Amniotic stem cell (primary cell): ENCODE measurements around the gene UCMA.

Experiments used
- DNase-seq: peaks from one replicate; lab custom pipeline; 2025; lab: John Stamatoyannopoulos, UW

UCMA gene

GRCh38 chr10:13233358-13233757, 816 bp downstream of the UCMA start:
- DNase-seq: no peak

- DNase-seq: no peak
These were observed 2.4 kb downstream of the UCMA start for GRCh38 chr10:13231808-13232207.

DNA sequence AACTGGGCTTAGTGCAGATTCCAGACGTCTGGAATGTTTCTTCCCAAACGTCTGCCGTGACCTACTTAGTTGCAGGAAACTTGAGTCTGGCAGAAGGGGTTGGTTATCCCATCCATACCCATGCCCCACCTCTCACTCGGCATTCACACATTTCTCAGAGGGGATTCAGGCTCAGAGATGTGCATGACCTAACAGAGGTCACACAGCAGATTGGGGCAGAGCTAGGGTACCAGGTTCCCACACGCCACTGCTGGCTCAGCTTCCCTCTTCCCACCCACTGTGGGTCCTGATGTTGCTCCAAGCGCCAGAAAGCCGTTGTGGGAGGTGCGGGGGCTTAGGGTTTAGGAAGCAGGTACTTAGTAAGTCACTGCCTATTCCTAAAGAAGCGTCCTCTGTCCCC, 3.0 kb downstream of the UCMA start:
- DNase-seq: no peak

DNA sequence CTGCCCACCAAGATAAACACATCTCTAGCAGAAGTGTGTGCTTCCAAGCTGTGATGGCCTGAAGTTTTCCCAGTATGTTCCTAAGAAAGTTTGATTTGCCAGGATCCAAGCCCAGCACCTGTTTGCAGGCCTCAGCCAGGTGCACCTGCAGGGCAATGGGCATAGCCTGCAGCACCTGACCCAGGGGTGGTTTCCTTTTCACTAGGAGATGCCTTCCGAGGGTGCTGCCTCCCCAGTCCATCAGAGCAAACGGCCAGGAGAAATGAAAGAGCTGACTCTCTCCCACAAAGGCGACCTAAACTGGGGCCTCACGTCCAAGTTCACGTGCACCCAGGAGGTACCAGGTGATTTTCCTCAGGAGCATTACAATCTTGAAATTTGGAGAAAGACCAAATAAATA, 7.1 kb downstream of the UCMA start:
- no peak for DNase-seq

DNA sequence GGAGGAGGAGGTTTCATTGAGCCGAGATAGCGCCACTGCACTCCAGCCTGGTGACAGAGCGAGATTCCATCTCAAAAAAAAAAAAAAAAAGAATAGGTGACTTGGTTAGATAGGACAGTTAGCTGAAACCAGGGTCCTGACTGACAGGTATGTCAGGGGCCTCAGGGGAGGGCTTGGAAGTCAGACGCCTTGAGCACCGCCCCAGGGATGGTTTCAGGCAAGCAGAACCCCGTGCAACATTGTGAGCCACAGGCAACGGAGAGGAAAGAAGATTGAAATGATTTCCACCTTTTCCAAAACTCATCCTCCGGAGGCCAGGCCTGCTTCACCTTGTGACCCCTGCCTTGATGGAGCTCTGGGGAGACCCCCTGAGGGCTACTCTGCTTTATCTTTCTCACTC, 8.6 kb downstream of the UCMA start:
- no peak for DNase-seq

DNA sequence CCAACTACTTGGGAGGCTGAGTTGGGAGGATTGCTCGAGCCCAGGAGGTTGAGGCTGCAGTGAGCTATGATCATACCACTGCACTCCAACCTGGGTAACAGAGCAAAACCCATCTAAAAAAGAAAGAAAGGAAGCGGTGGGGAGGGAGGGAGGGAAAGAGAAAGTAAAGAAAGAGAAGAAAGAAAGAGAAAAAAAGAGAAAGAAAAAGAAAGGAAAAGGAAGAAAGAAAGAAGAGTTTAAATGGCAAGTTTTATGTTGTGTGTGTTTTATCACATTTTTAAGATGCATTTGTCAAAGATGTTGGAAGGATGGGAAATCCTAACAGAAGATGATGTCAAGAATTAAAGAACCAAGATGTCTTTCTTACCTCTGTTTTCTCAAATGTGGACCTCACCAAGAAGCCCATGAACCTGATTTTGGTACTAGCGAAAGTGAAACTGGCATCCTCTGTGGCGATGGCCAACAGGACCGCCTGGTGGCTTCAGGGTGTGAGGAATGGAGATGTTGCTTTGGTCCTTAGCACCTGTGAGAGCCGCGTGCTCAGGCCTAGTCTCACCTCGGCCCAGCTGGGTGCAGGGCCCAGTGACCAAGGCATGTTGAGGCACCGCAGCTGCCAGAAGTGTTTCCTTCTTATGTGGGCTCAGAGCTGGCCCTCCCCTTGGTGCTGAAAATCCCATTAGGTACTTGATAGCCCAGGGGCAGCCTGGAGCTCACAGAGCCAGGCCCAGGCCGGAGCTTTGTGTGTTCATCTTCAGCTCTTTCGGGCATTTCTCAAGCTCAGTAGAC, 9.8 kb downstream of the UCMA start:
- no peak for DNase-seq

DNA sequence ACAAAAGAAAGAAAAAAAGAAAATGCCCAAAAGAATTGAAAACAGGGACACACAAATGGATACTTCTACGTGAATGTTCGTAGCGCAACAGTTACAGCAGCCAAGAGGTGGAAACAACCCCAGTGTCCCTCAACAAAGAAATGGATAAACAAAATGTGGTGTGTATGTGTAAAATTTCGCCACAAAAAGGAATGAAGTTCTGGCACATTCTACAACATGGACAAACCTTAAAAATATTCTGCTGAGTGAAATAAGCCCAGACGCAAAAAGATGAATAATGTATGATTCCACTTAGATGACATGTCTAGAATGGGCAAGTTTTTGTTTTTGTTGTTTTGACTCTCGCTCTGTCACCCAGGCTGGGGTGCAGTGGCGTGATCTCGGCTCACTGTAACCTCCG, 10.9 kb downstream of the UCMA start:
- DNase-seq: no peak

DNA sequence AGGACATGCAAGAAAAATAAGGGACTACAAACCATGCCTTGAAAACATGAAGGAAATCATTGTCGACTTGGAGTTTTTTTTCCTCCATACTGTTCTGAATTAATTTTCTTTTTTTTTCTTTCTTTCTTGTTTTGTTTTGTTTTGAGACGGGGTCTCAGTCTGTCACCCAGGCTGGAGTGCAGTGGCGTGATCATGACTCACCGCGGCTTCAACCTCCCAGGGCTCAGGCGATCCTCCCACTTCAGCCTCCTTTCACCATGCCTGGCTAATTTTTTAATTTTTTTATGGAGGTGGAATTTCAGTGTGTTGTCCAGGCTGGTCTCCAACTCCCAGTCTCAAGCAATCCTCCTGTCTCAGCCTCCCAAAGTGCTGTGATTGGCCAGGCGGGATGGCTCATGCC, 11.6 kb downstream of the UCMA start:
- no peak for DNase-seq

GRCh38 chr10:13222151-13222550, 12.0 kb downstream of the UCMA start:
- DNase-seq: no peak

DNA sequence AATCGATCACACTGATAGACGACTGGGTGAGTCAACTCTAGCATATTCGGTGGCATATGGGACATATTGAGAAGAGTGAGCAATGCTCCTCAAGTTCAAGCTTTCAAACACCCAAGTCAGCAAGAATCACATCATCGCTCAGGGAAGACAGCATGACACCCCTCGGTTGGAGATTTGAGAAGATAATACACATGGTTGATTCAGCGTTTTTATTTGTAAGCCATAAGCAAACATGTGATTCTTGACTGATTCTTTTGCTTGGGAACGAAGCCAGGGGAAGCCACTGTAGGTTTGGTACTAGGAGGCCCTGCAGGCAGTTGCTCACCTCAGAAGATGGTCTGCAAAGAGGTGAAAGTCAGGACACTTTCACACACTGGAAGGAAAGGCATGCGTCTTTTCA, 12.6 kb downstream of the UCMA start:
- no peak for DNase-seq

DNA sequence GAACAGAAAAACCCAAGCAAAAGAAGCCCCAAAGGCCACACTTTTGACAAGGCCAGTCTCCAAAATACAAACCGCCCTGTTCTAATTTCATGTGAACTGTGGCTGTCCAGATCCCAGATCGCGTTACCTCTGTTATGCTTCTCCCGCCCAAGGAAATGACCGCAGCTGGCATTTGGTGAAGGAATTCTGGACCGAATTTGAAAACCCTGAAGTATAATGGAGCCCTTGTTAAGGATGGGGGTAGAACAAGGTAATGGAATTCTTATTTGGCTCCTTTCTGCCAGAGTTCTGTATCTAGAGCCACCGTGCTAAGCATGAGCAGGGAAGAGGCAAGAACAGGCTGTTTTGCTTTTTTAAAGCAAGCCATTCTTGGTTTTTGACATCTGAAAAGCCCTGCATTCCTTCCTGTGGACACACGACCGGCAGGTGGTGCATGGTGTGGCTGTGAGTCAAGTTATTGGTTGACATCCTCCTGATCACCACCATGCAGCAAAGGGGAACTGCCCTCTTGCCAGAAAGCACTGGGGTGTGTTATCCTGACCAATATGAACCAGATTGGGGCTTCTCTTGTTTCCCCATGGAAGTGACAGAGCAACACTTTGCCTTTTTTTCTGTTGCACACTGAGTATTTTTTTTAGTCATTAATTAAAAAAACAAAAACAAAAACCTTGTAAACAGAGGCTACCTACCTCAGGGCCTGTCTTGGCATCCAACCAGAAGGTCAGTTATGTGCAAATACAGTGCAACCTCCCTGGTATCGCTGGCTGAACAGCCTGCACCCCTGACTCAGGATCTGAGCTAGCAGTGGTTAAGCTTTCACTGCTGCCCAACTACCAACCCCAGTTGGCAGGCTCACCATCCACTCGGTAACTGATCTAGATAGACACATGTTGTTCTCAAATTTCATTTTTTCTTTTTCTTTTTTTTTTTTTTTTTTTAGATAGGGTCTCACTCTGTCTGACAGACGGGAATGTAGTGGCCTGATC, 14.2 kb downstream of the UCMA start:
- DNase-seq: no peak

DNA sequence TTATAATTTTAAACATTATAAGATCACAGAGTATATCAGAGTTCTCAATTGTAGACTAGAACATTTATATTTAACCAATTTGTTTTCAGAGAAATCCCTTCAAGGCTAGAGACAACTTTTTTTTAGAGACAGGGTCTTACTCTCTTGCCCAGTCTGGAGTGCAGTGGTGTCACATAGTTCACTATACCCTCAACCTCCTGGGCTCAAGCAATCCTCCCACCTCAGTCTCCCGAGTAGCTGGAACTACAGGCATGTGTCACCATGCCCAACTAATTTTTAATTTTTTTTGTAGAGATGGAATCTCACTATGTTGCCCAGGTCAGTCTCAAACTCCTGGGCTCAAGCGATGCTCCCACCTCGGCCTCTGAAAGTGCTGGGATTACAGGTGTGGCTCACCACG, 15.3 kb downstream of the UCMA start:
- no peak for DNase-seq

DNA sequence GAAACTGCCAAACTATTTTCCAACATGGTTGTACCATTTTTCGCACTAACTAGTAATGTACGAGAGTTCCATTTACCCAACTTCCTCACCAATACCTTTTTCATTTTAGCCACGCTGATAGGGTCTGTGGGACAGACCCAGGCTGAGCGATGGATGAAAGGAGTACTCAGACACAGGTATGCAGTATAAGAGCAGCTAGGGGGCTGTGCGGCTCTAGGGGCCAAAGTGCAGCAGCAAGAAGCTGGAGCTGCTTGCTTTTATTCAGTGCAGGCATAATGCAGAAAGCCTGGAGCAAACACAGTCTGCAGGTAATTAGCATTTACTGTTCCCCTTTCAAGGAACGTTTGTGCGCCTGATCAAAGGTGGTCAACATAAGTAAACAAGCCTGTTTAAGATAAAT, 21.0 kb downstream of the UCMA start:
- no peak for DNase-seq

GRCh38 chr10:13206546-13207443, 27.4 kb downstream of the UCMA start:
- DNase-seq: peak; percentile 41

DNA sequence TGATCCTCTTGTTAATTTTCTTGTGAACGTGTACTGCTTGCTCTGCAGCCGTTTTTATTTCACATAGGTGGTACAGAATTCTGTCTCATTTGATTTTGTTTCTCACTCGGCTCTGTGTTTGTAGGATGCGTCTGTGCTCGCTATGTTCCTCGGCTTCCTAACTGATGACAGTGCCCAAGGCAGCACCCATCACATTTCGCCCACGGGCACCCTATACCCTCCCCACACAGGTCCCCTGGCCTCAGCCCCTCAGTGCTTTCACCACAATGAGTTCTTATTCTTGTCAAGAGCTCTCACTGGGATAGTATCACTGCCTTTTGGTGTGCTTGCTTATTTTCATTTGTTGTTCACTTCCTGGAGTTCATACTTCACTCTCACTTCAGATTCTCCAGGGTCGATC, 28.1 kb downstream of the UCMA start:
- no peak for DNase-seq

DNA sequence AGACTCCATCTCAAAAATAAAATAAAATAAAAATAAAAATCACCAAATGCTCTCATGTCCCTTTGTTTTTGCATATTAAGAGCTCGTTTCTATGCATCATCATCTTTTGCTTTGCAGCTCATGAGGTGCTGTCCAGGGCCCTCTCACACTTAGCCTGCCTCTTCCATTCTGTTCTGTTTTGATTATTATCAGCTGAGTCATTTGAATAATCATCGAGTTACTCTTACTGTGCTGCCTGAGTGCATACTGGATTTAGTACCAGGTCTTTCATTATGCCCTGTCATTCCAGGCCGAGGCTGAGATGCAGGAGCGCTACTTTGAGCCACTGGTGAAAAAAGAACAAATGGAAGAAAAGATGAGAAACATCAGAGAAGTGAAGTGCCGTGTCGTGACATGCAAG, 33.0 kb downstream of the UCMA start:
- DNase-seq: no peak

- DNase-seq: no peak
These were observed 39.2 kb downstream of the UCMA start for GRCh38 chr10:13195016-13195415.

DNA sequence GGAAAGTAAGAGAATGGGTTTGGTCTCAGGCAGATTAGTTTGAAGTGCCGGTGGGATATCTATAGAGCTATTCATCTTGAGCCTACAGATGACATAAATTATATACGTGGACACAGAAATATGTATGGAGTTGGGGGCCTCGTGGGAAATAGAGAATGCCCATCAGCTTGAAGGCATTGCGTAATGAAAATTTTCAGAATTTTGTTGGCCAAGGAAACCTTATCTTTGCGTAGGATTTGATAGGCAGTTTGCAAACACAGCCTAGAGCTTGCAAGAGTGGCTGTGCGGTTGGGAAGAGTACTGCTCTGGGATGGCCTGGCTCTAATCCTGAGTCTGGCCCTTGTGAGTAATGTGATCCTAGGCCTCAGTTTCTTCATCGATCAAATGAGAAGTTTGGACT, 40.5 kb downstream of the UCMA start:
- no peak for DNase-seq

GRCh38 chr10:13191362-13191761, 42.8 kb downstream of the UCMA start:
- DNase-seq: no peak

DNA sequence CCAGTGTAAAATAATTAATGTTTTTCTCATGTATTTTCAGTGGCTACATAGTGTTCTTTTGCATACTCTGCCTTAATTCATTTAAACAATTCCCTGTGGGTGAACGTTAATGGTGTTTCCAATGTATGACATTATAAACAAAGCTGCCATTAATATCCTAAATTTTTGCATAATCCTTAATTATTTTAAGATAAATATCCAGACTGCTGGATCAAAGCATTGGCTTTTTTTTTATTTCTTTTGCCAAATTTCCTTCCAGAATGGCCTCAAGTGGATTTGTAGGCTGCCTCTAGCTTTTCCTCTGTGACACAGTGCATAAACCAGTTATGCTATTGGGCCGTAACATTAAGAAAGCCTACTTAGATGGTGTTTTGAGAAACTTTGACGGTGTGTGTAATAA, 43.4 kb downstream of the UCMA start:
- DNase-seq: no peak

- peak; percentile 7 for DNase-seq
These were observed 44.2 kb downstream of the UCMA start for GRCh38 chr10:13189961-13190360.

DNA sequence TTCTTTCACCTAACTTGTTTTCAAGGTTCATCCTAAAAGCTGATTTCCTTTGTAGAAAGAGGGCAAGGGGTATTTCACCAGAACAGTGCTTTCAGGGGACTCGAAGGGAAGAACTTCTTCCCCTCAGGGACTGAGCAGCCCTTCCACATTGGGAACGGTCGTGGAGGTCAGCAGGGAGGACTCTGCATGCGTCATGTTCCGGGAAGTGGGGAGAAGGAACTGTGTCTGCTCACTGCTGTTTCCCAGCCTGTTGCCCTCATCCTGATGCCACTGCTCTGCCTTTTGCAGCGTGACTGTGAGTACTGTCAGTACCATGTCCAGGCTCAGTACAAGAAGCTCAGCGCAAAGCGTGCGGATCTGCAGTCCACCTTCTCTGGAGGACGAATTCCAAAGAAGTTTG, 45.6 kb downstream of the UCMA start:
- no peak for DNase-seq
